ENCODE data around the gene MAP3K21. TPM values are rescaled to one million over a fixed set of nuclear protein-coding genes. Genes with fewer than 3 reads are reported as not detected.

MAP3K21 gene
- total and polyA plus RNA-seq, 9 of the 15 experiments (the other 6 are each of a cell fraction or from before 2014, with no cell fraction given), result 0.23 to 0.86 (median 0.49) TPM

- TF ChIP-seq TFE3 (CRISPR knock-in tag; IDR thresholded peaks at IDR 0.05) (no peak), PRMT5 (CRISPR knock-in tag; IDR thresholded peaks at IDR 0.05) (no peak), DLX4 (CRISPR knock-in tag; IDR thresholded peaks at IDR 0.05) (no peak), PHB2 (IDR thresholded peaks at IDR 0.05; ENCODE audit: low read depth) (no peak), ZNF76 (CRISPR knock-in tag; IDR thresholded peaks at IDR 0.05; ENCODE audit: borderline replicate concordance) (no peak)
These were observed 39.1 kb downstream of the MAP3K21 start (continued) for GRCh38 chr1:233366575-233366974.

GRCh38 chr1:233367057-233367803 is 39.7 kb downstream of the MAP3K21 start:
- in situ Hi-C loops (cut with MboI), result no loop called here
- TF ChIP-seq NR2C2 (CRISPR knock-in tag; IDR thresholded peaks at IDR 0.05) (no peak), NR2C2 (tag; IDR thresholded peaks at IDR 0.05) (no peak), MCM3 (IDR thresholded peaks at IDR 0.05) (no peak), TARDBP (IDR thresholded peaks at IDR 0.05) (no peak), GATA2 (CRISPR knock-in tag; IDR thresholded peaks at IDR 0.05) (no peak), PHF20 (IDR thresholded peaks at IDR 0.05; ENCODE audit: partially characterized antibody) (no peak), SMAD1 (IDR thresholded peaks at IDR 0.05; ENCODE audit: low read depth, low read length, partially characterized antibody) (no peak)
- no peaks in the 10 kb centered on the region for H3K79me2 ChIP-seq (ENCODE audit: control insufficient read depth, insufficient read depth, low read length)
- WGBS (ENCODE audit: insufficient coverage, low coverage, missing lambda C conversion rate), result 1% methylated on average over 6 of the region's 6 CpGs
- no peak for DNase-seq (ENCODE audit: extremely low read depth in 1 of 4, low spot score in 3 of 4)
- no peaks in the 10 kb centered on the region for H3K9me1 ChIP-seq (ENCODE audit: control insufficient read depth, insufficient read depth, low read length)
- H4K20me1 ChIP-seq (replicated peaks; ENCODE audit: control insufficient read depth, insufficient read depth, low read length), result no peaks in the 10 kb centered on the region
- H3K27ac ChIP-seq (ENCODE audit: extremely low read depth, low read depth, low read length), result no peak overlapping the region
- no peaks in the 10 kb centered on the region for H3K36me3 ChIP-seq (ENCODE audit: control insufficient read depth, insufficient read depth, low read length)
- no peak overlapping the region for H3K9ac ChIP-seq (ENCODE audit: insufficient read depth in 1 of 2, low read depth in 2 of 2, low read length in 2 of 2)
- ChIA-PET CTCF (ENCODE audit: low intra/inter-chr PET ratio) (no interaction called here), POLR2A (interaction anchor here (0.9 to 1.7 kb wide), 2 partner anchors 16 to 20 kb away, joined by 3 read pairs; no protein-coding TSS in a partner anchor)
- peaks cover 9 to 13% of the 10 kb centered on the region in 2 experiments; a peak in 3 of 5 replicates for H3K27me3 ChIP-seq (ENCODE audit: control insufficient read depth in 2 of 2, insufficient read depth in 2 of 2, low read length in 2 of 2)
- BruUV-seq (replicated peaks), result no TSS peak
- H2AFZ ChIP-seq (ENCODE audit: low read depth, low read length), result no peak overlapping the region
- H3K4me1 ChIP-seq (replicated peaks in 1 of 2; ENCODE audit: control insufficient read depth in 2 of 2, insufficient read depth in 2 of 2, low read length in 2 of 2), result no peaks in the 10 kb centered on the region
- no peak for FAIRE-seq
- ATAC-seq, result no peak
- H3K9me3 ChIP-seq (replicated peaks; ENCODE audit: control insufficient read depth, insufficient read depth, low read depth, low read length), result no peaks in the 10 kb centered on the region
- H3K4me2 ChIP-seq (ENCODE audit: insufficient read depth, low read length), result no peak overlapping the region
- intact Hi-C loops (cut with micrococcal nuclease), result no loop called here
- no peak overlapping the region for H3K4me3 ChIP-seq
